HEK293T (cell line): Measurements from ENCODE around the gene PTPRG.

ENCODE experiments used
- ARNT ChIP-seq: fragments of 450-650 bp; IDR thresholded peaks from 2 replicates; pipeline ENCODE4 v1.6.1; 2017; ENCODE audit warnings: mild to moderate bottlenecking
- BHLHE40 ChIP-seq: fragments of 450-650 bp; IDR thresholded peaks from 2 replicates; pipeline ENCODE4 v1.6.1; 2016; ENCODE audit warnings: mild to moderate bottlenecking, moderate library complexity, borderline replicate concordance
- CTBP1 ChIP-seq: fragments of 450-650 bp; IDR thresholded peaks from 2 replicates; pipeline ENCODE4 v1.6.1; 2016; ENCODE audit warnings: borderline replicate concordance
- ELF4 ChIP-seq: fragments of 450-650 bp; IDR thresholded peaks from 2 replicates; pipeline ENCODE4 v1.6.1; 2017; ENCODE audit warnings: antibody characterized with exemption
- FOXA1 ChIP-seq: fragments of 450-650 bp; IDR thresholded peaks from 2 replicates; pipeline ENCODE4 v1.6.1; 2016; ENCODE audit warnings: mild to moderate bottlenecking
- FOXM1 ChIP-seq: fragments of 450-650 bp; IDR thresholded peaks from 2 replicates; pipeline ENCODE4 v1.6.1; 2017; ENCODE audit warnings: mild to moderate bottlenecking, borderline replicate concordance
- HDGF ChIP-seq: fragments of 450-650 bp; IDR thresholded peaks from 2 replicates; pipeline ENCODE4 v1.6.1; 2017; ENCODE audit warnings: antibody characterized with exemption, borderline replicate concordance
- L3MBTL2 ChIP-seq: fragments of 450-650 bp; conservative IDR thresholded peaks from 2 replicates; pipeline ENCODE4 v1.6.1; 2016; ENCODE audit warnings: mild to moderate bottlenecking
- LEF1 ChIP-seq: fragments of 450-650 bp; IDR thresholded peaks from 2 replicates; pipeline ENCODE4 v1.6.1; 2017; ENCODE audit warnings: mild to moderate bottlenecking, borderline replicate concordance
- NFRKB ChIP-seq: fragments of 450-650 bp; IDR thresholded peaks from 2 replicates; pipeline ENCODE4 v1.6.1; 2016; ENCODE audit warnings: mild to moderate bottlenecking, moderate library complexity
- SP1 ChIP-seq: fragments of 450-650 bp; IDR thresholded peaks from 2 replicates; pipeline ENCODE4 v1.6.1; 2017
- SUZ12 ChIP-seq: fragments of 450-650 bp; IDR thresholded peaks from 2 replicates; pipeline ENCODE4 v1.6.1; 2016; ENCODE audit warnings: mild to moderate bottlenecking
- TARDBP ChIP-seq: fragments of 450-650 bp; IDR thresholded peaks from 2 replicates; pipeline ENCODE4 v1.6.1; 2016
- TF ChIP-seq, protein P1 (sequence below): fragments of 450-650 bp; IDR thresholded peaks from 2 replicates; pipeline ENCODE4 v1.6.1; 2016

DNA sequence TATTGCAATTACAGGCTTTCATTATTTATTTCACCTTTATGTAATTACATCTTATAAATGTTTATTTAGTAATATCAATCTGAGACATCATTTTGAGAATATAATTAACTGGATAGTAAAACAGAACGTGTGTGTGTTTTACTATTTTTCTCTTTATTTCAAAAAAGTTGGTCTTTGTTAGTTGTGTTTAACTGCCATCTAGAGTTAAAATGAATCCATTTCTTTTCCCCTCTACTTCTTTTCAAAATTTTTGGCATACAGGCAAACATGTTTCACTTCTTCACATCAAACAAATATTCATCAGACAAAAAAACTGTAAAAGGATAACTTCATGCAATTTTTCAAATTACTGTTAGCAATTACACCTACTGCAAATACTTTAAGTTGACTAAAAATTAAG lies 750.8 kb downstream of the PTPRG start:
- TF ChIP-seq FOXA1 (no peak), NFRKB (no peak), SUZ12 (no peak), BHLHE40 (no peak), FOXM1 (no peak), SP1 (no peak), L3MBTL2 (no peak), CTBP1 (no peak), HDGF (no peak), ARNT (no peak), ELF4 (no peak), TARDBP (no peak), LEF1 (no peak)
- TF ChIP-seq, protein P1, sequence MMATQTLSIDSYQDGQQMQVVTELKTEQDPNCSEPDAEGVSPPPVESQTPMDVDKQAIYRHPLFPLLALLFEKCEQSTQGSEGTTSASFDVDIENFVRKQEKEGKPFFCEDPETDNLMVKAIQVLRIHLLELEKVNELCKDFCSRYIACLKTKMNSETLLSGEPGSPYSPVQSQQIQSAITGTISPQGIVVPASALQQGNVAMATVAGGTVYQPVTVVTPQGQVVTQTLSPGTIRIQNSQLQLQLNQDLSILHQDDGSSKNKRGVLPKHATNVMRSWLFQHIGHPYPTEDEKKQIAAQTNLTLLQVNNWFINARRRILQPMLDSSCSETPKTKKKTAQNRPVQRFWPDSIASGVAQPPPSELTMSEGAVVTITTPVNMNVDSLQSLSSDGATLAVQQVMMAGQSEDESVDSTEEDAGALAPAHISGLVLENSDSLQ = no peak
